GM12878 (cell line): ENCODE measurements around the gene KLHL22.

ENCODE experiments used
- CHD2 ChIP-seq: IDR thresholded peaks from 2 replicates; pipeline ENCODE4 v1.6.1; 2011; ENCODE audit warnings: low read depth, low read length, improper control_type of control experiment, borderline replicate concordance
- CTCF ChIP-seq, 3 experiments: IDR thresholded peaks in 2 of 3; conservative IDR thresholded peaks in 1 of 3; 2 replicates each; pipeline ENCODE4 v1.5.1; 2011; ENCODE audit warnings: low read depth in 3 of 3, low read length in 3 of 3, mild to moderate bottlenecking in 3 of 3, control low read depth in 2 of 3, moderate library complexity in 2 of 3, inconsistent platforms in 1 of 3, mixed read lengths in 1 of 3; ENCODE audit not compliant: control insufficient read depth in 2 of 3, insufficient read depth in 1 of 3; ENCODE audit errors: extremely low read depth in 1 of 3
- CUX1 ChIP-seq: IDR thresholded peaks from 2 replicates; pipeline ENCODE4 v1.6.1; 2012; ENCODE audit warnings: improper control_type of control experiment, low read depth, low read length; ENCODE audit not compliant: insufficient replicate concordance
- ESRRA ChIP-seq: IDR thresholded peaks from 2 replicates; pipeline ENCODE4 v1.6.1; 2012; ENCODE audit warnings: mild to moderate bottlenecking, low read length, improper control_type of control experiment
- POLR2A ChIP-seq: IDR thresholded peaks from 2 replicates; pipeline ENCODE4 v1.6.1; 2011; ENCODE audit warnings: low read depth, mild to moderate bottlenecking, low read length
- USF2 ChIP-seq: IDR thresholded peaks from 2 replicates; pipeline ENCODE4 v1.6.1; 2011; ENCODE audit warnings: low read depth, low read length, improper control_type of control experiment, borderline replicate concordance

- TF ChIP-seq CHD2 (no peak), USF2 (no peak), CTCF (IDR thresholded peaks at IDR 0.05 in 2 of 3, conservative IDR thresholded peaks at IDR 0.05 in 1 of 3; ENCODE audit: control insufficient read depth in 2 of 3, extremely low read depth in 1 of 3, insufficient read depth in 1 of 3, low read depth in 3 of 3, low read length in 3 of 3) (no peak), CUX1 (no peak), ESRRA (no peak), POLR2A (no peak)
Observed at GRCh38 chr22:20537983-20538382, 42.4 kb upstream of the KLHL22 start.
